Measurements from ENCODE around the gene XAB2. TPM values are rescaled to one million over a fixed set of nuclear protein-coding genes. Genes with fewer than 3 reads are reported as not detected.

XAB2 gene
- total RNA-seq, 4 donors from 2014 or later = 10.0 to 41.7 (median 32.2) TPM

DNA sequence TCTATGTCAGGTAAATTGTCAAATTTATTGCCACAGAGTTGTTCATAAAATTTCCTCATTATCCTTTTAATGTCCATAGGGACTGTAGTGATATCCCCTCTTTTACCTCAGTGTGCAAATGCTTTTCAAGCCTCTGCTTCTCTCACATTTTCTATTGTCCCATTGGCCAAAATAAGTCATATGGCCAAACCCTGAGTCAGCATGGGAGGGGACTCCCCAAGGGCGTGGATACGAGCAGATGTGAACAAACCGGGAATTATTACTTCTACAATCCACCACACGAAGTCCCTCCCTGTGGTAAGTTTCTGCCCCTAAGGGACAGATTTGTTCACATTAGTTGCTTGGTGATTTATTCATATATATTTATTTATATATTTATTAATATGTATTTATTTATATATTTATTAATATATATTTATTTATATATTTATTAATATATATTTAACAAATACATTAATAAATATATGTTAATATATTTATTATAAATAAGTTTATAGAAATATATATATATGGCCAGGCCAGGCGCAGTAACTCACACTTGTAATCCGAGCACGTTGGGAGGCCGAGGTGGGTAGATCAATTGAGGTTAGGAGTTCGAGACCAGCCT lies 53.8 kb downstream of the XAB2 start:
- Histone ChIP-seq H3K27me3 (no peaks in the 10 kb centered on the region), H3K4me1 (no peaks in the 10 kb centered on the region), H3K27ac (no peak overlapping the region), H3K4me3 (no peak overlapping the region), H3K9me3 (no peaks in the 10 kb centered on the region), H3K36me3 (no peaks in the 10 kb centered on the region)
- intact Hi-C loops (cut with DNase I; ENCODE audit: low total_unique reads) = no loop called here
- no peak for TF ChIP-seq POLR2A (IDR thresholded peaks at IDR 0.05)
- TF ChIP-seq, protein P1, sequence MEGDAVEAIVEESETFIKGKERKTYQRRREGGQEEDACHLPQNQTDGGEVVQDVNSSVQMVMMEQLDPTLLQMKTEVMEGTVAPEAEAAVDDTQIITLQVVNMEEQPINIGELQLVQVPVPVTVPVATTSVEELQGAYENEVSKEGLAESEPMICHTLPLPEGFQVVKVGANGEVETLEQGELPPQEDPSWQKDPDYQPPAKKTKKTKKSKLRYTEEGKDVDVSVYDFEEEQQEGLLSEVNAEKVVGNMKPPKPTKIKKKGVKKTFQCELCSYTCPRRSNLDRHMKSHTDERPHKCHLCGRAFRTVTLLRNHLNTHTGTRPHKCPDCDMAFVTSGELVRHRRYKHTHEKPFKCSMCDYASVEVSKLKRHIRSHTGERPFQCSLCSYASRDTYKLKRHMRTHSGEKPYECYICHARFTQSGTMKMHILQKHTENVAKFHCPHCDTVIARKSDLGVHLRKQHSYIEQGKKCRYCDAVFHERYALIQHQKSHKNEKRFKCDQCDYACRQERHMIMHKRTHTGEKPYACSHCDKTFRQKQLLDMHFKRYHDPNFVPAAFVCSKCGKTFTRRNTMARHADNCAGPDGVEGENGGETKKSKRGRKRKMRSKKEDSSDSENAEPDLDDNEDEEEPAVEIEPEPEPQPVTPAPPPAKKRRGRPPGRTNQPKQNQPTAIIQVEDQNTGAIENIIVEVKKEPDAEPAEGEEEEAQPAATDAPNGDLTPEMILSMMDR (IDR thresholded peaks at IDR 0.05) = no peak
- DNase-seq = no peak

DNA sequence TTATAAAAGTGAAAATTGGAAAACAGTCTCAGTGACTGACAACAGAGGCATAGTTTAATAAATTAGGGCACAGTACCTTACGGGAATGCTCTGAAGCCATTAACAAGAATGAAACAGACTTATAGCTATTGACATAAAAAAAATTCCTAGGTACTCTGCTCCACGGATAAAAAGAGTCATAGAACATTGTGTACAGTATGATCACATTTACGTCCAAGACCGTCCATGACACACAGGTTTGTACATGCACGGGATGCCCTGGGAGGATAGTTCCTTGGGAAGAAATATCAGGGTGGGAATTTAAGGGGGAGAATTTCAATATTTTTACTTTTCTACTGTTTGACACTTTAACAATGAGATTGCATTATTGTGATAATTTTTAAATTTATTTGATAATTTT lies 58.6 kb downstream of the XAB2 start:
- Histone ChIP-seq H3K27me3 (no peaks in the 10 kb centered on the region), H3K9me3 (no peaks in the 10 kb centered on the region), H3K4me1 (no peaks in the 10 kb centered on the region), H3K27ac (no peak overlapping the region), H3K36me3 (no peaks in the 10 kb centered on the region), H3K4me3 (no peak overlapping the region)
- DNase-seq = no peak
- TF ChIP-seq, protein P1 (IDR thresholded peaks at IDR 0.05) = no peak
- no peak for TF ChIP-seq POLR2A (IDR thresholded peaks at IDR 0.05)
- intact Hi-C loops (cut with DNase I; ENCODE audit: low total_unique reads) = no loop called here

Small RNAs within 50 kb of the gene (microRNA-seq; reads per million reads assigned to microRNA genes)
- not detected for gene MIR6792 (ENCODE audit: borderline microRNAs expressed, borderline replicate concordance)

Small RNAs within 50 kb of the gene (small RNA-seq; reads per million reads assigned to genes)
- not detected for gene MIR6792

Other genes starting within 250 kb of the XAB2 start
- 1 to 10 TPM in 2 of 4 donors, not detected in 2; 2.1 to 3.0 TPM for gene PEX11G, start 140.5 kb downstream of the XAB2 start, total RNA-seq
- gene ZNF358, start 113.4 kb downstream of the XAB2 start, total RNA-seq = 10 to 100 TPM; 19.1 to 69.1 (median 33.8) TPM
- 10 to 100 TPM in 1 of 4 donors, 1 to 10 TPM in 3; 5.6 to 24.7 (median 8.0) TPM for gene MCOLN1, start 106.9 kb downstream of the XAB2 start, total RNA-seq
- gene PNPLA6, start 93.8 kb downstream of the XAB2 start, total RNA-seq = 100 to 1,000 TPM in 1 of 4 donors, 10 to 100 TPM in 3; 26.4 to 113 (median 40.4) TPM
- gene CAMSAP3, start 33.7 kb downstream of the XAB2 start, total RNA-seq = 1 to 10 TPM in 1 of 4 donors, under 1 TPM in 3; 0.26 to 3.5 (median 0.47) TPM
- gene PET100, start 248 bp upstream of the XAB2 start, total RNA-seq = 10 to 100 TPM in 1 of 4 donors, 1 to 10 TPM in 2, not detected in 1; 5.9 to 59.9 (median 6.5) TPM
- not detected for gene PCP2, start 4.2 kb upstream of the XAB2 start, total RNA-seq
- 10 to 100 TPM in 1 of 4 donors, 1 to 10 TPM in 2, not detected in 1; 2.4 to 10.3 (median 8.2) TPM for gene STXBP2, start 7.6 kb upstream of the XAB2 start, total RNA-seq
- not detected for gene RETN, start 39.5 kb upstream of the XAB2 start, total RNA-seq
- gene MCEMP1, start 47.5 kb upstream of the XAB2 start, total RNA-seq = under 1 TPM in 1 of 4 donors, not detected in 3; 0.67 TPM
- gene TRAPPC5, start 51.3 kb upstream of the XAB2 start, total RNA-seq = 100 to 1,000 TPM in 1 of 4 donors, 10 to 100 TPM in 3; 12.4 to 156 (median 41.0) TPM
- under 1 TPM in 1 of 4 donors, not detected in 3; 0.28 TPM for gene FCER2, start 72.6 kb upstream of the XAB2 start, total RNA-seq
- gene CLEC4G, start 102.6 kb upstream of the XAB2 start, total RNA-seq = not detected
- gene CD209, start 118.0 kb upstream of the XAB2 start, total RNA-seq = 10 to 100 TPM in 1 of 4 donors, 1 to 10 TPM in 2, not detected in 1; 2.6 to 14.4 (median 8.8) TPM
- under 1 TPM in 1 of 4 donors, not detected in 3; 0.62 TPM for gene CLEC4M, start 133.7 kb upstream of the XAB2 start, total RNA-seq
- 10 to 100 TPM in 3 of 4 donors, 1 to 10 TPM in 1; 9.1 to 14.9 (median 12.4) TPM for gene EVI5L, start 200.7 kb upstream of the XAB2 start, total RNA-seq
- gene PRR36, start 244.8 kb upstream of the XAB2 start, total RNA-seq = under 1 TPM in 2 of 4 donors, not detected in 2; 0.35 to 0.85 TPM

Data from uterus (tissue), 4 donors.